ENCODE results near the gene MRPS7.
A peak's percentile ranks its signal among the peaks of the same experiment; 100 is the strongest.
"Not testable (repeated sequence)": the region's sequence is repeated elsewhere in the genome, so short reads cannot be mapped to it uniquely, and the experiment has no call there.

The MRPS7 gene

DNA sequence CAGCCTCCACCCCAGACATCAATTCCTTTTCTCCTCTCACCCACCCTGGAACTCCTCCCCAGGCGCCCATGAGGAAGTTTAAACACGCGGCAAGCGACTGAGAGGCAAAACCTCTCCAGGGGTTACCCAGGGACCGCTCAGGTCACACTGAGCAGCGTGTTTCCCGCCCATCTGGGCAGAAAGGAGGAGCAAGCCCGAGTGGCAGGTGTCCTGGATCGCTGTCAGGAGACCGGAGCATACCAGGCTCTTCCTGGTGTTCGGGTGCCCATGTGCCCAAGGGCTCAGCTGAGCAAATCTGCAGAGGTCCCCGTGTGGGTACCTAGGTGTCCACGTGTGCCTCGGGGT, 27.1 kb downstream of the MRPS7 start:
- H3K27ac ChIP-seq: peak overlapping the region; percentile 95
- TF ChIP-seq, protein P1, sequence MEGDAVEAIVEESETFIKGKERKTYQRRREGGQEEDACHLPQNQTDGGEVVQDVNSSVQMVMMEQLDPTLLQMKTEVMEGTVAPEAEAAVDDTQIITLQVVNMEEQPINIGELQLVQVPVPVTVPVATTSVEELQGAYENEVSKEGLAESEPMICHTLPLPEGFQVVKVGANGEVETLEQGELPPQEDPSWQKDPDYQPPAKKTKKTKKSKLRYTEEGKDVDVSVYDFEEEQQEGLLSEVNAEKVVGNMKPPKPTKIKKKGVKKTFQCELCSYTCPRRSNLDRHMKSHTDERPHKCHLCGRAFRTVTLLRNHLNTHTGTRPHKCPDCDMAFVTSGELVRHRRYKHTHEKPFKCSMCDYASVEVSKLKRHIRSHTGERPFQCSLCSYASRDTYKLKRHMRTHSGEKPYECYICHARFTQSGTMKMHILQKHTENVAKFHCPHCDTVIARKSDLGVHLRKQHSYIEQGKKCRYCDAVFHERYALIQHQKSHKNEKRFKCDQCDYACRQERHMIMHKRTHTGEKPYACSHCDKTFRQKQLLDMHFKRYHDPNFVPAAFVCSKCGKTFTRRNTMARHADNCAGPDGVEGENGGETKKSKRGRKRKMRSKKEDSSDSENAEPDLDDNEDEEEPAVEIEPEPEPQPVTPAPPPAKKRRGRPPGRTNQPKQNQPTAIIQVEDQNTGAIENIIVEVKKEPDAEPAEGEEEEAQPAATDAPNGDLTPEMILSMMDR (IDR thresholded peaks at IDR 0.05): no peak
- peaks cover 17 to 25% of the 10 kb centered on the region in 2 experiments for H3K4me1 ChIP-seq (ENCODE audit: control insufficient read depth in 1 of 2, insufficient read depth in 1 of 2, low read depth in 1 of 2, low read length in 1 of 2)
- H3K4me3 ChIP-seq (ENCODE audit: low read depth in 1 of 2, low read length in 1 of 2): peak overlapping the region; percentile 79 to 98
- no peaks in the 10 kb centered on the region for H3K27me3 ChIP-seq
- no peaks in the 10 kb centered on the region for H3K9me3 ChIP-seq
- peaks cover 5% of the 10 kb centered on the region for H3K36me3 ChIP-seq

- Histone ChIP-seq H3K27ac (peak within 1 kb of the TSS; percentile 95), H3K9me3 (no peaks in the 10 kb centered on the region), H3K4me3 (ENCODE audit: low read depth in 1 of 2, low read length in 1 of 2) (peak within 1 kb of the TSS; percentile 79 to 98)
Measured at GRCh38 chr17:75289115-75289831, 27.6 kb downstream of the MRPS7 start, which contains the start of gene SLC25A19. Gene SLC25A19 (minus strand): TSS chr17:75289433. CDS start chr17:75286764, 2,669 bp downstream.

GRCh38 chr17:75289832-75290337, 28.2 kb downstream of the MRPS7 start:
- peaks cover 25 to 36% of the 10 kb centered on the region in 2 experiments for H3K4me1 ChIP-seq (ENCODE audit: control insufficient read depth in 1 of 2, insufficient read depth in 1 of 2, low read depth in 1 of 2, low read length in 1 of 2)
- peaks cover 5% of the 10 kb centered on the region for H3K36me3 ChIP-seq
- no peaks in the 10 kb centered on the region for H3K9me3 ChIP-seq
- H3K4me3 ChIP-seq (ENCODE audit: low read depth in 1 of 2, low read length in 1 of 2): peak overlapping the region; percentile 79 to 98
- H3K27ac ChIP-seq: peak overlapping the region; percentile 95
- H3K27me3 ChIP-seq: no peaks in the 10 kb centered on the region
- TF ChIP-seq, protein P1 (IDR thresholded peaks at IDR 0.05): peak; percentile 75

More at GRCh38 chr17:75289115-75289831, 27.6 kb downstream of the MRPS7 start, which contains the start of gene SLC25A19:
- TF ChIP-seq, protein P1 (IDR thresholded peaks at IDR 0.05): no peak
- no peaks in the 10 kb centered on the region for H3K27me3 ChIP-seq
- H3K36me3 ChIP-seq: peaks cover 5% of the 10 kb centered on the region
- H3K4me1 ChIP-seq (ENCODE audit: control insufficient read depth in 1 of 2, insufficient read depth in 1 of 2, low read depth in 1 of 2, low read length in 1 of 2): peaks cover 19 to 30% of the 10 kb centered on the region in 2 experiments

DNA sequence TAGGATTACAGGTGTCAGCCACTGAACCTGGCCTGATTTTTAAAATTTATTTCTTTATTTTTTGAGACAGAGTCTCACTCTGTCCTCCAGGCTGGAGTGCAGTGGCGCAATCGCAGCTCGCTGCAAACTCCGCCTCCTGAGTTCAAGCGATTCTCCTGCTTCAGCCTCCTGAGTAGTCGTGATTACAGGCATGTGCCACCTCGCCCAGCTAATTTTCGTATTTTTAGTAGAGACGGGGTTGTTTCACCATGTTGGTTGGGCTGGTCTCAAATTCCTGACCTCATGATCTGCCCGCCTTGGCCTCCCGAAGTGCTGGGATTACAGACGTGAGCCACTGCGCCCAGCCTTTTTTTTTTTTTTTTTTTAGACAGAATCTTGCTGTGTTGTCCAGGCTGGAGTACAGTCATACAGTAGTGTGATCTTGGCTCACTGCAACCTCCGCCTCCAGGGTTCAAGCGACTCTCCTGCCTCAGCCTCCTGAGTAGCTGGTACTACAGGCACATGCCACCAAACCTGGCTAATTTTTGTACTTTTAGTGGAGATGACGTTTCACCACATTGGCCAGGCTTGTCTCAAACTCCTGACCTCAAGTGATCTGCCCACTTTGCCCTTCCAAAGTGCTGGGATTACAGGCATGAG, 31.2 kb downstream of the MRPS7 start:
- H3K4me1 ChIP-seq (ENCODE audit: control insufficient read depth in 1 of 2, insufficient read depth in 1 of 2, low read depth in 1 of 2, low read length in 1 of 2): peaks cover 54 to 67% of the 10 kb centered on the region in 2 experiments
- not testable (repeated sequence) for H3K36me3 ChIP-seq; H3K9me3 ChIP-seq; H3K27me3 ChIP-seq; H3K4me3 ChIP-seq (ENCODE audit: low read depth in 1 of 2, low read length in 1 of 2)
- peak overlapping the region; percentile 39 for H3K27ac ChIP-seq

GRCh38 chr17:75295201-75296158, 33.8 kb downstream of the MRPS7 start:
- H3K4me3 ChIP-seq (ENCODE audit: low read depth in 1 of 2, low read length in 1 of 2): peak overlapping the region; percentile 19 to 23
- H3K36me3 ChIP-seq: no peaks in the 10 kb centered on the region
- H3K9me3 ChIP-seq: no peaks in the 10 kb centered on the region
- TF ChIP-seq, protein P1 (IDR thresholded peaks at IDR 0.05): no peak
- H3K27ac ChIP-seq: peak overlapping the region; percentile 96
- peaks cover 43 to 59% of the 10 kb centered on the region in 2 experiments for H3K4me1 ChIP-seq (ENCODE audit: control insufficient read depth in 1 of 2, insufficient read depth in 1 of 2, low read depth in 1 of 2, low read length in 1 of 2)
- no peaks in the 10 kb centered on the region for H3K27me3 ChIP-seq

Data from neutrophil (primary cell).